ENCODE results near the gene VOPP1.

VOPP1 gene

DNA sequence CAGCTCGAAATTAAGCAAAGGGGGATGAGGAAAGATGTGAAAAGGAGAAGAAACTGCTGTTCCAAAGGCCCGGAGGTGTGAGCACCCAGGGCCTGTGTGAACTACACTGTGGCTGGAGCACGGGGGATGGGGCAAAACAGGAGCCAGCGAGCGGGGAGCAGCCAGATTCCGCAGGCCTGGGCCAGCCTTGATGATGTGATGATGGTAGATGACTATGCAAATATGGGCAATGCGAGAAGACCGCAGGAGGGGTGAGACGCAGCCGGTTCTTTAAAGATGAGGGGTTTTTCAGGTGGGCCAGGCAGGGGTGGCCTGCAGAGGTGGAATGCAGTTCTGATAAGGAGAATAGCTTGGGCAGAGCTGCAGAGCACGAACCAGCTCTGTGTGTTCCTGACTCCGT is 145.6 kb downstream of the VOPP1 start:
- Histone ChIP-seq H3K4me1 (ENCODE audit: control insufficient read depth, insufficient read depth, low read length) (no peaks in the 10 kb centered on the region), H3K36me3 (ENCODE audit: control insufficient read depth, insufficient read depth, low read length) (no peaks in the 10 kb centered on the region), H3K9me3 (ENCODE audit: control insufficient read depth, insufficient read depth, low read length) (no peaks in the 10 kb centered on the region), H3K4me3 (ENCODE audit: low read length) (no peak overlapping the region), H3K27me3 (ENCODE audit: control insufficient read depth, insufficient read depth, low read length) (no peaks in the 10 kb centered on the region), H3K27ac (ENCODE audit: low read length) (no peak overlapping the region)
- WGBS (ENCODE audit: insufficient coverage, insufficient read length) = no CpG with 5 or more reads among the region's 12 CpGs
- DNase-seq (ENCODE audit: low read depth, low spot score) = no peak

DNA sequence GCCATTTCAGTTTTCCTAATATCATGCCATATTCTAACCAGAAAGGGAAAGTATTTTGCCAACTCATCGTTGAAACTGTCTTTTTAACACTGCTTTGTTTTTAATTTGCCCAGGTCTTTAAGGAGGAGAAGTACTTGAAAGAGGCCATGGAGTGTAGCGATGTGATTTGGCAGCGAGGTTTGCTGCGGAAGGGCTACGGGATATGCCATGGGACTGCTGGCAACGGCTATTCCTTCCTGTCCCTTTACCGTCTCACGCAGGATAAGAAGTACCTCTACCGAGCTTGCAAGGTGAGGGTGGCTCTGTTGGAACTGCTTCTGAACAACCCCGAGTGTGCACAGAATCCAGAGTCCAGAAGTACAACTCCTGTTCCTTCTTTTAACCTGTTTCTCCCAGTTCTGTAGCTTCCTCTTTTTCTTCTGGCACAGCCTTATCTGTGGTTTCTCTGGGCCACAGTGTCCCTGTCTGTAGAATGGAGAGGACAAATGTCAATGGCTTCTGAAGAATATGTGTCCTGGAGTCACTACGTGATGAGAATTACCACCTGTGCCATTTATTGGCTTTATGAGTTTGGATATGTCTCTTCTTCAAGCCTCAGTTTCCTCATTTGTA is 147.1 kb downstream of the VOPP1 start:
- Histone ChIP-seq H3K27me3 (ENCODE audit: control insufficient read depth, insufficient read depth, low read length) (no peaks in the 10 kb centered on the region), H3K4me1 (ENCODE audit: control insufficient read depth, insufficient read depth, low read length) (no peaks in the 10 kb centered on the region), H3K27ac (ENCODE audit: low read length) (no peak overlapping the region), H3K36me3 (ENCODE audit: control insufficient read depth, insufficient read depth, low read length) (no peaks in the 10 kb centered on the region), H3K9me3 (ENCODE audit: control insufficient read depth, insufficient read depth, low read length) (no peaks in the 10 kb centered on the region), H3K4me3 (ENCODE audit: low read length) (no peak overlapping the region)
- DNase-seq (ENCODE audit: low read depth, low spot score) = no peak
- WGBS (ENCODE audit: insufficient coverage, insufficient read length) = no CpG with 5 or more reads among the region's 11 CpGs

DNA sequence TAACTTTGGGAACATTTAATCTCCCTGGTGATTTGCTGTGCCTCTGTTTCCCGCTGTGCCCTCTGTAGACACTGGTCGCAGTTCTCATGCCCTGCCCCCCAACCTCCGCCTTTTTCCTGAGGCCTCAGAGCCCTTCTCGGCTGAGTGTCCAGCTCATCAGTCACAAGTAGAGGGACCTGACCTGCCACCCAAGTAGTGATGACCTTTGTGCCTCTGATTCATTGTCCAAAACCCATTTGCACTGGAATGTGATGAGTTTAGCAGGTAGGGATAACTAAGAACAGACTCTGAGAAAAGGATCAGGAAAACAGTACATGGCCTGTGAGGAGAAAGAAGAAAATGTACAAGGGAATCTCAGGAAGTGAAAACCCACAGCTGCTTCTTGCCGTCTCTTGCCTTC is 148.4 kb downstream of the VOPP1 start:
- no peak for DNase-seq (ENCODE audit: low read depth, low spot score)
- no CpG with 5 or more reads among the region's 5 CpGs for WGBS (ENCODE audit: insufficient coverage, insufficient read length)
- no peak overlapping the region for H3K27ac ChIP-seq (ENCODE audit: low read length)
- H3K9me3 ChIP-seq (ENCODE audit: control insufficient read depth, insufficient read depth, low read length) = no peaks in the 10 kb centered on the region
- H3K36me3 ChIP-seq (ENCODE audit: control insufficient read depth, insufficient read depth, low read length) = no peaks in the 10 kb centered on the region
- no peaks in the 10 kb centered on the region for H3K27me3 ChIP-seq (ENCODE audit: control insufficient read depth, insufficient read depth, low read length)
- H3K4me1 ChIP-seq (ENCODE audit: control insufficient read depth, insufficient read depth, low read length) = no peaks in the 10 kb centered on the region
- no peak overlapping the region for H3K4me3 ChIP-seq (ENCODE audit: low read length)

DNA sequence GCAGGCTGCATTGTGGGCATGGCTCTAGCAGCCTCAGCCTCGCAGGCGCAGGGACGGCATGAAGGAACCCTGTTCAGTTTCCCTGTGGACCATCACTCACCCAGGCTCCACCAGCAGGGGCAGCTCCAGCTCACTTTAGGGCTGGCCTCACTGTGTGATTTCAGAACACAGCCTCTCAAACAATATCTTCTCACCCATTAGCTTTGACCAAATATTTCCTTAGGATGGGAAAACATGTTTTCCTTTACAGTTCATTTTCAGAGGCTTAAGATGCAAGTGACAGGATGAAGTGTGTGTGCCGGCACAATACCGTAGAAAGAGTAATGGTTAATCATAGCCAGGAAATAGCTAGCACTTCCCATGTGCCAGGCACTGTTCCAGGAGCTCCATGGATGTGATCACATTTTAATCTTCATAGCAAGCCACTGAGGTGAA is 149.0 kb downstream of the VOPP1 start:
- Histone ChIP-seq H3K27me3 (ENCODE audit: control insufficient read depth, insufficient read depth, low read length) (no peaks in the 10 kb centered on the region), H3K27ac (ENCODE audit: low read length) (no peak overlapping the region), H3K4me1 (ENCODE audit: control insufficient read depth, insufficient read depth, low read length) (no peaks in the 10 kb centered on the region), H3K36me3 (ENCODE audit: control insufficient read depth, insufficient read depth, low read length) (no peaks in the 10 kb centered on the region), H3K9me3 (ENCODE audit: control insufficient read depth, insufficient read depth, low read length) (no peaks in the 10 kb centered on the region), H3K4me3 (ENCODE audit: low read length) (no peak overlapping the region)
- no peak for DNase-seq (ENCODE audit: low read depth, low spot score)
- no CpG with 5 or more reads among the region's 5 CpGs for WGBS (ENCODE audit: insufficient coverage, insufficient read length)
